CD14-positive monocyte (primary cell): ENCODE results near the gene PRDM10. TPM values are rescaled to one million over a fixed set of nuclear protein-coding genes. Genes with fewer than 3 reads are reported as not detected.
A peak's percentile ranks its signal among the peaks of the same experiment; 100 is the strongest.

Experiments
- DNase-seq, 3 donors: peaks; one replicate each; pipeline ENCODE4 v3.0.0-alpha.2; 2011 to 2022
- H2AFZ ChIP-seq: 2 replicates; pipeline ENCODE4 v1.6.0; 2012; ENCODE audit warnings: mild to moderate bottlenecking, low read depth, low read length, inconsistent platforms; ENCODE audit not compliant: insufficient read depth, poor library complexity, severe bottlenecking
- H3K27ac ChIP-seq, 2 donors: 1 replicate in 1 of 2; 2 replicates in 1 of 2; pipeline ENCODE4 v1.5.1; 2012 to 2013; ENCODE audit warnings: low read length in 2 of 2, control low read depth in 1 of 2, inconsistent platforms in 1 of 2, low read depth in 1 of 2, mild to moderate bottlenecking in 1 of 2
- H3K27me3 ChIP-seq, 2 donors: one replicate each; pipeline versions ENCODE4 v1.6.0 to v1.6.1; 2011 to 2013; ENCODE audit warnings: low read length in 2 of 2; ENCODE audit not compliant: control insufficient read depth in 2 of 2, insufficient read depth in 2 of 2
- H3K36me3 ChIP-seq, 2 donors: replicated peaks in 1 of 2; 1 replicate in 1 of 2; 2 replicates in 1 of 2; pipeline versions ENCODE4 v1.5.1 to v1.6.1; 2012 to 2013; ENCODE audit warnings: low read length in 2 of 2, control low read depth in 1 of 2, inconsistent platforms in 1 of 2, mild to moderate bottlenecking in 1 of 2; ENCODE audit not compliant: insufficient read depth in 2 of 2, control insufficient read depth in 1 of 2
- H3K4me1 ChIP-seq, 2 donors: 1 replicate in 1 of 2; 2 replicates in 1 of 2; pipeline versions ENCODE4 v1.5.1 to v1.6.1; 2012 to 2013; ENCODE audit warnings: low read length in 2 of 2, control low read depth in 1 of 2, inconsistent platforms in 1 of 2, mild to moderate bottlenecking in 1 of 2, moderate library complexity in 1 of 2; ENCODE audit not compliant: insufficient read depth in 2 of 2, control insufficient read depth in 1 of 2
- H3K4me2 ChIP-seq: replicated peaks from 2 replicates; pipeline ENCODE3; 2012; ENCODE audit warnings: low read length, moderate library complexity, mild to moderate bottlenecking; ENCODE audit not compliant: poor library complexity, severe bottlenecking; ENCODE audit errors: extremely low read depth
- H3K4me3 ChIP-seq, 3 experiments: fragments of 200-600 bp in 1 of 3; sonication (generic) in 1 of 3; replicated peaks in 1 of 3; 1 replicate in 2 of 3; 2 replicates in 1 of 3; pipeline ENCODE4 v1.5.1; 2011 to 2013; ENCODE audit warnings: low read length in 3 of 3, mild to moderate bottlenecking in 3 of 3, control low read depth in 2 of 3, low read depth in 2 of 3, inconsistent platforms in 1 of 3, moderate library complexity in 1 of 3
- H3K79me2 ChIP-seq: 2 replicates; pipeline ENCODE4 v1.6.0; 2012; ENCODE audit warnings: mild to moderate bottlenecking, control low read depth, inconsistent platforms, low read length, moderate library complexity; ENCODE audit not compliant: insufficient read depth
- H3K9ac ChIP-seq: 2 replicates; pipeline ENCODE4 v1.6.0; 2017; ENCODE audit warnings: low read length, mild to moderate bottlenecking; ENCODE audit not compliant: insufficient read depth, poor library complexity, severe bottlenecking
- H3K9me3 ChIP-seq, 2 donors: replicated peaks in 1 of 2; 1 replicate in 1 of 2; 2 replicates in 1 of 2; pipeline versions ENCODE4 v1.5.1 to v1.6.1; 2012 to 2013; ENCODE audit warnings: low read length in 2 of 2, control low read depth in 1 of 2; ENCODE audit not compliant: control insufficient read depth in 1 of 2, insufficient read depth in 1 of 2
- H4K20me1 ChIP-seq: 2 replicates; pipeline ENCODE4 v1.6.0; 2012; ENCODE audit warnings: mild to moderate bottlenecking, low read length, control low read depth, moderate library complexity; ENCODE audit not compliant: insufficient read depth
- H3K27ac Mint-ChIP-seq, 7 donors: one replicate each; pipeline ENCODE4 v1.8.0; 2020; ENCODE audit warnings: mild to moderate bottlenecking in 7 of 7, mixed read lengths in 7 of 7, moderate library complexity in 6 of 7, inconsistent platforms in 2 of 7
- H3K27me3 Mint-ChIP-seq, 3 donors: one replicate each; pipeline ENCODE4 v1.8.0; 2021 to 2022; ENCODE audit warnings: low read depth in 3 of 3, mild to moderate bottlenecking in 3 of 3, mixed read lengths in 3 of 3, moderate library complexity in 3 of 3, inconsistent platforms in 1 of 3
- H3K36me3 Mint-ChIP-seq, 2 donors: one replicate each; pipeline ENCODE4 v1.8.0; 2020; ENCODE audit warnings: mixed read lengths in 2 of 2, inconsistent platforms in 1 of 2, mild to moderate bottlenecking in 1 of 2
- H3K4me1 Mint-ChIP-seq: one replicate; pipeline ENCODE4 v1.8.0; 2020; ENCODE audit warnings: mild to moderate bottlenecking, mixed read lengths
- H3K4me3 Mint-ChIP-seq, 2 donors: one replicate each; pipeline ENCODE4 v1.8.0; 2020; ENCODE audit warnings: mild to moderate bottlenecking in 2 of 2, mixed read lengths in 2 of 2, moderate library complexity in 1 of 2
- H3K9me3 Mint-ChIP-seq, 7 donors: one replicate each; pipeline ENCODE4 v1.8.0; 2020 to 2022; ENCODE audit warnings: mixed read lengths in 7 of 7, mild to moderate bottlenecking in 6 of 7, moderate library complexity in 6 of 7, inconsistent platforms in 2 of 7
- WGBS: methylation state at CpG from one replicate; pipeline ENCODE4 v1.1.5; 2013; ENCODE audit warnings: missing lambda C conversion rate; ENCODE audit not compliant: insufficient coverage; 5-methylcytosine and 5-hydroxymethylcytosine counted together
- intact Hi-C, 2 donors: fragments of 100-400 bp; cut with micrococcal nuclease; formaldehyde crosslinking; loops; one replicate each; pipeline versions ENCODE4 v1.15.0 to v1.15.1; 2023
- polyA plus RNA-seq, 3 donors: library from polyadenylated mRNA; depleted of rRNA in 1 of 3; unstranded in 2 of 3; stranded (reverse) in 1 of 3; fragments of 300-500 nt in 2 of 3; fragments of >200 nt in 1 of 3; fragmentation: Illumina TruSeq in 2 of 3; gene quantifications; 1 replicate in 2 of 3; 2 replicates in 1 of 3; pipeline ENCODE4 v1.2.3, GENCODE V29; 2012 to 2021
- TF ChIP-seq, protein P1 (sequence below): fragments of 200-600 bp; IDR thresholded peaks from one replicate; pipeline ENCODE4 v1.8.0; 2022; ENCODE audit warnings: antibody characterized with exemption, mild to moderate bottlenecking

PRDM10 gene
- polyA plus RNA-seq, 3 donors, result 0.64 to 5.6 (median 1.1) TPM

DNA sequence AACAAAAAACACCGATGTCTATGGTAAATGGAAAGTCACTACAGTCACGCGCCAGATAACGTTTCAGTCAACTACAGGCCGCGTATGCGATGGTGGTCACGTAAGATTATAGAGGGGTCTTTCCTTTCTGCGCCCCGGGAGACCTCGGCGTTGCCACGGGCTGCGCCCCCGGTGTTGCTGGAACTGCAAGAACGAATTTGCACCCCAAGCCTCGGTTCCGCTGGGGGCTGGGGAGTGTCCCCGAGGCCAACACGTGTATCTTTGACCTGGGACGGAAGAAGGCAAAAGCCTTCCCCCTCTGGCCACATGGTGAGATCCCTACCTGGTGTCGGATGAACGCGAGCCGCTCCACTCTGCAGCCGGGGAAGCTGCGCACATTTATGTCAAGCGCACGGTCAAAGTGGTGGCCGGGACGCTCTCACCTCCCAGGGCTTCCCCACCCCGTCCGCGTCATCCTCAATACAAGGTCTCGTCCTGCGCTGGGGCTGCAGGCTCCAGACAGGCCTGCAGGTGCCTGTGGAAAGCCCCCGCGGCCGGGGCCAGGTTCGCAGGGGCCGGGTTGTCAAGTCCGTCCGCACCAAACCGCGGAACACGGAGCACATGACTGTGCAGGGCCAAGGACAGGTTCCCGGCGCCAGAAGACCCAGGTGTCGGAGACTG lies 37.8 kb upstream of the PRDM10 start:
- Mint-ChIP-seq H3K4me1 (peaks cover 34% of the 10 kb centered on the region), H3K27ac (peak overlapping the region in 2 of 7 donors; percentile 8 to 59), H3K4me3 (no peak overlapping the region), H3K36me3 (no peaks in the 10 kb centered on the region), H3K9me3 (no peaks in the 10 kb centered on the region), H3K27me3 (peaks cover 2 to 5% (median 2%) of the 10 kb centered on the region in 3 donors)
- H3K27me3 ChIP-seq, result no peaks in the 10 kb centered on the region
- H3K79me2 ChIP-seq, result peaks cover 5% of the 10 kb centered on the region
- TF ChIP-seq, protein P1, sequence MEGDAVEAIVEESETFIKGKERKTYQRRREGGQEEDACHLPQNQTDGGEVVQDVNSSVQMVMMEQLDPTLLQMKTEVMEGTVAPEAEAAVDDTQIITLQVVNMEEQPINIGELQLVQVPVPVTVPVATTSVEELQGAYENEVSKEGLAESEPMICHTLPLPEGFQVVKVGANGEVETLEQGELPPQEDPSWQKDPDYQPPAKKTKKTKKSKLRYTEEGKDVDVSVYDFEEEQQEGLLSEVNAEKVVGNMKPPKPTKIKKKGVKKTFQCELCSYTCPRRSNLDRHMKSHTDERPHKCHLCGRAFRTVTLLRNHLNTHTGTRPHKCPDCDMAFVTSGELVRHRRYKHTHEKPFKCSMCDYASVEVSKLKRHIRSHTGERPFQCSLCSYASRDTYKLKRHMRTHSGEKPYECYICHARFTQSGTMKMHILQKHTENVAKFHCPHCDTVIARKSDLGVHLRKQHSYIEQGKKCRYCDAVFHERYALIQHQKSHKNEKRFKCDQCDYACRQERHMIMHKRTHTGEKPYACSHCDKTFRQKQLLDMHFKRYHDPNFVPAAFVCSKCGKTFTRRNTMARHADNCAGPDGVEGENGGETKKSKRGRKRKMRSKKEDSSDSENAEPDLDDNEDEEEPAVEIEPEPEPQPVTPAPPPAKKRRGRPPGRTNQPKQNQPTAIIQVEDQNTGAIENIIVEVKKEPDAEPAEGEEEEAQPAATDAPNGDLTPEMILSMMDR, result no peak
- H3K9ac ChIP-seq, result no peak overlapping the region
- 96% methylated on average over 43 of the region's 49 CpGs for WGBS
- no peaks in the 10 kb centered on the region for H3K36me3 ChIP-seq
- DNase-seq, result no peak
- no peak overlapping the region for H3K27ac ChIP-seq
- no peaks in the 10 kb centered on the region for H4K20me1 ChIP-seq
- no peak overlapping the region for H2AFZ ChIP-seq
- H3K9me3 ChIP-seq, result no peaks in the 10 kb centered on the region
- peaks cover 37 to 49% of the 10 kb centered on the region in 2 donors for H3K4me1 ChIP-seq
- H3K4me2 ChIP-seq, result no peak overlapping the region
- intact Hi-C loops, result no loop called here
- H3K4me3 ChIP-seq, result no peak overlapping the region

- Histone ChIP-seq H3K79me2 (peaks cover 5% of the 10 kb centered on the region), H3K27me3 (no peaks in the 10 kb centered on the region), H3K9me3 (no peaks in the 10 kb centered on the region), H3K4me1 (peaks cover 17 to 33% of the 10 kb centered on the region in 2 donors), H3K4me2 (no peak overlapping the region), H4K20me1 (no peaks in the 10 kb centered on the region), H2AFZ (no peak overlapping the region), H3K36me3 (no peaks in the 10 kb centered on the region), H3K9ac (no peak overlapping the region), H3K27ac (no peak overlapping the region), H3K4me3 (no peak overlapping the region)
- no peaks in the 10 kb centered on the region for H3K9me3 Mint-ChIP-seq
- WGBS, result 90% methylated on average over 2 of the region's 7 CpGs
- no peak overlapping the region for H3K4me3 Mint-ChIP-seq
- H3K36me3 Mint-ChIP-seq, result no peaks in the 10 kb centered on the region
- H3K27me3 Mint-ChIP-seq, result peaks cover 2 to 5% (median 2%) of the 10 kb centered on the region in 3 donors
- H3K27ac Mint-ChIP-seq, result peak overlapping the region in 1 of 7 donors; percentile 30
- intact Hi-C loops, result no loop called here
- no peak for DNase-seq
- peaks cover 24% of the 10 kb centered on the region for H3K4me1 Mint-ChIP-seq
- TF ChIP-seq, protein P1, result no peak
Measured at GRCh38 chr11:130037881-130038585, 35.4 kb upstream of the PRDM10 start.
